ENCODE results near the gene SLC16A12.

DNA sequence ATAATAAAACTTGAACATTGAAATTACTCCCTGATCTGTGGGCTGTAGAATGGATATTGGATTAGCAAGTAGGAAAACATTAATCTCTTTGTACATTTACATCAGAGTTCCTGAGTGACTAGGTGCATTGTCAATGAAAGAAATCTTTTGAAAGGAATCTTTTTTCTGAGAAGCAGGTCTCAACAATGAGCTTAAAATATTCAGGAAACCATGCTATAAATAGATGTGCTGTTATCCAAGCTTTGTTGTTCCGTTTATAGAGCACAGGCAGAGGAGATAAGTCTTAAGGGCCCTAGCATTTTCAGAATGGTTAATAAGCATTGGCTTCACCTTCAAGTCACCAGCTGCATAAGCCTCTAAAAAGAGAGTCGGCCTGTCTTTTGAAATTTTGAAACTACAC lies 41.3 kb upstream of the SLC16A12 start:
- TF ChIP-seq EZH2phosphoT487 (IDR thresholded peaks at IDR 0.05; ENCODE audit: low read depth) (no peak), CTCF (IDR thresholded peaks at IDR 0.05; ENCODE audit: low read depth, low read length) (no peak)
